HepG2 (cell line): Measurements from ENCODE around the gene DTYMK. TPM values are rescaled to one million over a fixed set of nuclear protein-coding genes. Genes with fewer than 3 reads are reported as not detected.

Experiments
- ATAC-seq: fragments of 200-7000 bp; cut with Tn5 transposase; 3 replicates; pipeline ENCODE4 v1.9.1; 2020; ENCODE audit warnings: mild to moderate bottlenecking, moderate library complexity
- BruUV-seq: library from RNA; stranded (reverse); fragments of 400-500 nt; replicated peaks from 2 replicates; lab custom pipeline; 2021; lab: Mats Ljungman, UMichigan
- CTCF ChIA-PET: fragments of 300-600 bp; formaldehyde crosslinking; extraction: SDS; loops from one replicate; lab custom pipeline; 2021; ENCODE audit warnings: low total read pairs, inconsistent platforms, low intra/inter-chr PET ratio; lab: Yijun Ruan, JAX
- POLR2A ChIA-PET: fragments of 350-600 bp; sonication (Branson Sonifier 250); formaldehyde crosslinking; loops from one replicate; lab custom pipeline; 2020; ENCODE audit warnings: antibody characterized with exemption, inconsistent platforms; lab: Yijun Ruan, JAX
- DNase-seq: peaks from one replicate; pipeline ENCODE4 v3.0.0-alpha.2; 2015; ENCODE audit warnings: low spot score
- FAIRE-seq: peaks from 3 replicates; lab custom pipeline; 2011; peaks lifted over from hg19 to GRCh38; lab: Jason Lieb, UNC
- H2AFZ ChIP-seq: one replicate; pipeline ENCODE4 v1.6.1; 2011; ENCODE audit warnings: low read length, inconsistent platforms
- H3K27ac ChIP-seq: fragments of 300-600 bp; 3 replicates; pipeline ENCODE4 v1.8.0; 2011; ENCODE audit warnings: mixed run types, mild to moderate bottlenecking, mixed read lengths, low read length, inconsistent platforms; ENCODE audit not compliant: insufficient read depth; ENCODE audit errors: extremely low read length
- H3K27me3 ChIP-seq, 2 experiments: fragments of 200-600 bp in 1 of 2; 2 replicates in 1 of 2; 3 replicates in 1 of 2; pipeline versions ENCODE4 v1.6.0 to v1.8.0; 2011; ENCODE audit warnings: low read length in 2 of 2, mild to moderate bottlenecking in 2 of 2, moderate library complexity in 2 of 2, inconsistent platforms in 1 of 2; ENCODE audit not compliant: insufficient read depth in 2 of 2, control insufficient read depth in 1 of 2
- H3K36me3 ChIP-seq, 2 experiments: fragments of 200-600 bp in 1 of 2; replicated peaks in 1 of 2; 2 replicates in 1 of 2; 3 replicates in 1 of 2; pipeline versions ENCODE4 v1.5.1 to v1.8.0; 2011; ENCODE audit warnings: low read length in 2 of 2, inconsistent platforms in 1 of 2; ENCODE audit not compliant: insufficient read depth in 2 of 2, control insufficient read depth in 1 of 2
- H3K4me1 ChIP-seq: 2 replicates; pipeline ENCODE4 v1.5.1; 2012; ENCODE audit warnings: low read length, inconsistent platforms; ENCODE audit not compliant: insufficient read depth
- H3K4me2 ChIP-seq: 2 replicates; pipeline ENCODE4 v1.6.0; 2011; ENCODE audit warnings: low read depth, low read length, inconsistent platforms
- H3K4me3 ChIP-seq, 3 experiments: fragments of 200-600 bp in 1 of 3; sonication (generic), shearing (Covaris generic) in 1 of 3; replicated peaks in 1 of 3; 2 replicates each; pipeline ENCODE4 v1.5.1; 2011 to 2016; ENCODE audit warnings: low read length in 3 of 3, inconsistent platforms in 2 of 3, low read depth in 2 of 3, mild to moderate bottlenecking in 2 of 3, control low read depth in 1 of 3, mixed read lengths in 1 of 3; ENCODE audit not compliant: insufficient read depth in 1 of 3
- H3K79me2 ChIP-seq: one replicate; pipeline ENCODE4 v1.6.1; 2011; ENCODE audit warnings: low read length, inconsistent platforms; ENCODE audit not compliant: insufficient read depth
- H3K9ac ChIP-seq: 2 replicates; pipeline ENCODE4 v1.6.0; 2011; ENCODE audit warnings: mild to moderate bottlenecking, low read depth, low read length, inconsistent platforms; ENCODE audit not compliant: insufficient read depth
- H3K9me3 ChIP-seq: 2 replicates; pipeline ENCODE4 v1.5.1; 2012; ENCODE audit warnings: mild to moderate bottlenecking, low read length
- H4K20me1 ChIP-seq: 2 replicates; pipeline ENCODE4 v1.6.0; 2011; ENCODE audit warnings: inconsistent platforms, mild to moderate bottlenecking, low read length, moderate library complexity; ENCODE audit not compliant: insufficient read depth
- AGO2 ChIP-seq: fragments of 200-400 bp; formaldehyde crosslinking; optimal IDR thresholded peaks from 2 replicates; pipeline ENCODE3; 2017; ENCODE audit warnings: mild to moderate bottlenecking, low read depth, low read length, moderate library complexity
- AKAP8 ChIP-seq: sonication (generic); formaldehyde crosslinking; IDR thresholded peaks from 2 replicates; pipeline ENCODE4 v1.5.1; 2020; ENCODE audit warnings: mild to moderate bottlenecking, missing genetic modification reagents
- BCL6 ChIP-seq: IDR thresholded peaks from 2 replicates; pipeline ENCODE4 v1.6.1; 2016; ENCODE audit warnings: missing genetic modification reagents, missing compliant biosample characterization
- HMGA1 ChIP-seq: sonication (generic); formaldehyde crosslinking; conservative IDR thresholded peaks from 2 replicates; pipeline ENCODE4 v1.4.0; 2020; ENCODE audit warnings: missing genetic modification reagents
- JARID2 ChIP-seq: sonication (generic); formaldehyde crosslinking; IDR thresholded peaks from 2 replicates; pipeline ENCODE4 v1.8.1; 2023; ENCODE audit warnings: missing genetic modification reagents, inconsistent platforms; ENCODE audit not compliant: insufficient replicate concordance
- RBFOX2 ChIP-seq: fragments of 200-400 bp; formaldehyde crosslinking; IDR thresholded peaks from 2 replicates; pipeline ENCODE4 v1.6.1; 2017; ENCODE audit warnings: low read depth, mild to moderate bottlenecking, low read length
- SKI ChIP-seq: fragments of 450-650 bp; IDR thresholded peaks from one replicate; pipeline ENCODE4 v1.6.1; 2018; ENCODE audit warnings: mild to moderate bottlenecking; ENCODE audit not compliant: partially characterized antibody
- ZFP1 ChIP-seq: IDR thresholded peaks from 2 replicates; pipeline ENCODE4 v1.6.1; 2016
- ZZZ3 ChIP-seq: sonication (generic); formaldehyde crosslinking; IDR thresholded peaks from 2 replicates; pipeline ENCODE4 v1.4.0; 2020; ENCODE audit warnings: missing genetic modification reagents, mild to moderate bottlenecking, borderline replicate concordance
- WGBS: methylation state at CpG from one replicate; pipeline ENCODE4 v1.1.6; 2017; ENCODE audit warnings: low lambda C conversion rate; 5-methylcytosine and 5-hydroxymethylcytosine counted together
- in situ Hi-C: cut with HindIII; loops from 2 replicates; pipeline ENCODE4 v1.10.0; 2017; ENCODE audit warnings: low pct_unique_long_range_greater_than_20kb; ENCODE audit not compliant: extremely low pct_ligation_motif_present
- intact Hi-C: fragments of 100-400 bp; cut with micrococcal nuclease; formaldehyde crosslinking; loops from one replicate; pipeline ENCODE4 v1.10.0; 2022; ENCODE audit not compliant: unreplicated experiment
- polyA plus RNA-seq, 8 experiments: library from polyadenylated mRNA; depleted of rRNA in 3 of 8; stranded (reverse) in 7 of 8; unstranded in 1 of 8; fragments of >200 nt; fragmentation: Illumina TruSeq in 4 of 8; extraction: Trizol in 4 of 8; gene quantifications; 2 replicates each; pipeline versions ENCODE4 v1.2.1 to v1.2.3, GENCODE V29; 2011 to 2016; ENCODE audit warnings: low read depth in 4 of 8, missing spikeins in 1 of 8, mixed read lengths in 1 of 8; ENCODE audit not compliant: insufficient read depth in 1 of 8
- total RNA-seq, 5 experiments: library from RNA; depleted of rRNA; stranded (reverse); fragments of >200 nt; fragmentation: Illumina TruSeq; extraction: Trizol; gene quantifications; 2 replicates each; pipeline ENCODE4 v1.2.3, GENCODE V29; 2016; ENCODE audit warnings: low read depth in 1 of 5

The DTYMK gene
- total and polyA plus RNA-seq, 2 of the 13 experiments (the other 11 are each of a cell fraction or from before 2014, with no cell fraction given) = 57.5 to 134 TPM

DNA sequence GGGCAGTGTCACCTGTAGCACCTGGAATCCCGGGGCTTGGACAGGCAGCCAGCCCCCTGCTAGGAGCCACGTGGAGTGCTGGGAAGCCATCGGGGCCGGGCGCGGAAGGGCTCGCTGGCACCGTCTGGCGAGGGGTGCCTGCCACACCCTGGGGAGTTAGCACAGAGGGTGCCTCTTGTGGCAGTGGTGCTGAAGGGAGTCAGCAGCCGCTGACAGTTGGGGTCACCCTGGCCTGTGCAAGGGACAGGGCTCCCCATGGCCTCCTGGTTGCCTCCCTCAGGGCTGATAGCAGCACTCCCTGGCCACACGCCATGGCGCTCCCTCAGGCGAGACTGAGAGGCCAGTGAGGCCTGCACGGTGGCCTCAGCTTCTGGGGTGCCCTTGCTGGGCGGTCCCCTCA, 33.9 kb upstream of the DTYMK start:
- Histone ChIP-seq H3K4me1 (no peaks in the 10 kb centered on the region), H3K4me3 (no peak overlapping the region), H3K36me3 (peaks cover 33 to 77% of the 10 kb centered on the region in 2 experiments), H3K4me2 (no peak overlapping the region), H3K27me3 (no peaks in the 10 kb centered on the region), H3K9ac (no peak overlapping the region), H2AFZ (no peak overlapping the region), H3K9me3 (no peaks in the 10 kb centered on the region), H3K27ac (no peak overlapping the region), H3K79me2 (no peaks in the 10 kb centered on the region), H4K20me1 (no peaks in the 10 kb centered on the region)
- TF ChIP-seq SKI (no peak), AKAP8 (0 out of 2 replicates have a peak, but pooled peaks have one; percentile 18), ZFP1 (CRISPR knock-in tag) (no peak), AGO2 (peak; percentile 80), RBFOX2 (0 out of 2 replicates have a peak, but pooled peaks have one; percentile 21), HMGA1 (CRISPR knock-in tag) (no peak)
- no peak for FAIRE-seq
- intact Hi-C loops = no loop called here
- in situ Hi-C loops = no loop called here
- POLR2A ChIA-PET = interaction anchor here (2.0 kb wide), 1 partner anchor 19 kb away, joined by 6 read pairs; the partner anchor contains the start of gene ING5
- 88% methylated on average over 10 of the region's 15 CpGs for WGBS
- no TSS peak for BruUV-seq
- ATAC-seq = peak; percentile 9
- no peak for DNase-seq
- CTCF ChIA-PET = no interaction called here

DNA sequence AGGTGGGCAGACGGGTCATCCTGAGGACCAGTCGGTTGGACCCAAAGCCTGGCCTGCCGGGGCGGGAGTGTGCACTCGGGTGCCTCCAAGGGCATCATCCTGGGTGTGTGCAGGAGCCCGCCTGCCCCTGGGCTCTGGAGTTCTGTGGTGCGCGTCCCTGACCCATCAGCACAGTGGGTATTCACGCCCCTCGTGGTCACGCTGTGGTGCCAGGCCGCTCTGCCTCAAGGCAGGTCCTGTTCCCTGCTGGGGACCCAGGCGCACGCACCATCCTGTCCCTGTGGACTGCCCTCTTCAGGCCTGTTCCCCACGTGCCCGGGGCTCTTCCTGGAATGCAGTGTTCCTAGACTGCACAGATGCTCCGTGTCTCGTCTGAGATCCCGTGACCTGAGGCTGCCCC, 33.5 kb upstream of the DTYMK start:
- H3K4me3 ChIP-seq = no peak overlapping the region
- ChIA-PET CTCF (no interaction called here), POLR2A (interaction anchor here (2.6 kb wide), 1 partner anchor 18 kb away, joined by 11 read pairs; the partner anchor contains the start of gene ING5)

More for the DNA sequence above, 33.5 kb upstream of the DTYMK start:
- peak; percentile 16 for ATAC-seq
- intact Hi-C loops = no loop called here
- Histone ChIP-seq H3K4me1 (no peaks in the 10 kb centered on the region), H3K9ac (no peak overlapping the region), H3K36me3 (peaks cover 33 to 79% of the 10 kb centered on the region in 2 experiments), H3K79me2 (no peaks in the 10 kb centered on the region), H3K4me2 (no peak overlapping the region), H3K27ac (no peak overlapping the region), H3K27me3 (no peaks in the 10 kb centered on the region), H3K9me3 (no peaks in the 10 kb centered on the region), H4K20me1 (no peaks in the 10 kb centered on the region), H2AFZ (no peak overlapping the region)
- no peak for FAIRE-seq
- 95% methylated on average over 10 of the region's 19 CpGs for WGBS
- DNase-seq = no peak
- in situ Hi-C loops = no loop called here
- TF ChIP-seq ZZZ3 (CRISPR knock-in tag) (no peak), BCL6 (CRISPR knock-in tag) (peak; percentile 49; the same call in 1 of the 2 replicates), RBFOX2 (0 out of 2 replicates have a peak, but pooled peaks have one; percentile 39), JARID2 (CRISPR knock-in tag) (no peak)
- BruUV-seq = no TSS peak
